ENCODE data around the gene NCR2. TPM values are rescaled to one million over a fixed set of nuclear protein-coding genes. Genes with fewer than 3 reads are reported as not detected.

Gene NCR2
- total and polyA plus RNA-seq, 2 donors (not counting 1 experiment from before 2014, with no cell fraction given), result not detected

DNA sequence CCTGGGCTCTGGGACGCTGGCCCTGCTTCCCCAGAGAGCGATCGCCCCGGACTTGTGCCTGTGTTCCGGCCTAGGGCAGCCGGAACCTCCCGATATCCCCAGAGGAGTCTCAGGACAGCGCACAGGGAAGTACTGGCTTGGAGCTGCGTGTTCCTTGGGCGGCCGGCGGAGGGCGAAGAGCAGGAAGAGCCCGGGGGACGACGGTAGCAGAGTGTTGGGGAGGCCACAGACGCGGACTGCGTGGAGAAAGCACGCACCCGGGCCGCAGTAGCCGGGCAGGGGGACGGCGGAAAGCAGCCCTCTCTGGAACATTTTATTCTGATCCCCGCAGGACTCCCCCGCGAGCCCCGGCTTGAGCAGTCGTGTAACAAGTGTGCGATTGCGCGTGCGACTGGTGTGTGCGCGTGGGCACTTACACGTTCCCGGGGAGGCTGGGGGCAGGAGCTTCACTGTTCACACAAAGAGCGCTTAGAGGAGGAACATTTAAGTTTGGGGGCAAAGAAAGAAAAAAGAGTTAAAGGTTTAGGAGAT is 36.1 kb downstream of the NCR2 start:
- POLR2A ChIA-PET, result no interaction called here
- ATAC-seq (ENCODE audit: low read depth), result no peak
- H3K4me2 ChIP-seq (replicated peaks; ENCODE audit: low read depth, low read length, poor library complexity, severe bottlenecking), result peak overlapping the region; percentile 87

More for the DNA sequence above, 36.1 kb downstream of the NCR2 start:
- no peaks in the 10 kb centered on the region for H3K36me3 ChIP-seq (replicated peaks in 1 of 2; ENCODE audit: control extremely low read depth in 1 of 2, control insufficient read depth in 1 of 2, extremely low read depth in 1 of 2, insufficient read depth in 2 of 2, low read length in 1 of 2)
- intact Hi-C loops (cut with micrococcal nuclease), result no loop called here
- Mint-ChIP-seq H3K27me3 (peaks cover 66% of the 10 kb centered on the region), H3K27ac (peak overlapping the region; percentile 27), H3K4me1 (peaks cover 49% of the 10 kb centered on the region), H3K9me3 (ENCODE audit: insufficient read depth) (no peaks in the 10 kb centered on the region), H3K4me3 (peak overlapping the region; percentile 91)
- peak overlapping the region; percentile 58 for H3K9ac ChIP-seq (ENCODE audit: low read length)
- H3K27ac ChIP-seq (ENCODE audit: low read length in 2 of 2), result no peak overlapping the region
- CTCF ChIA-PET, result interaction anchor here (0.7 to 2.2 kb wide), 8 partner anchors 38 to 334 kb away, joined by 3 to 9 read pairs (median 4); no protein-coding TSS in a partner anchor
- H4K20me1 ChIP-seq (ENCODE audit: control insufficient read depth, insufficient read depth, low read length, poor library complexity, severe bottlenecking), result no peaks in the 10 kb centered on the region
- WGBS (ENCODE audit: insufficient coverage), result 3% methylated on average over 38 of the region's 39 CpGs
- TF ChIP-seq, protein P1, sequence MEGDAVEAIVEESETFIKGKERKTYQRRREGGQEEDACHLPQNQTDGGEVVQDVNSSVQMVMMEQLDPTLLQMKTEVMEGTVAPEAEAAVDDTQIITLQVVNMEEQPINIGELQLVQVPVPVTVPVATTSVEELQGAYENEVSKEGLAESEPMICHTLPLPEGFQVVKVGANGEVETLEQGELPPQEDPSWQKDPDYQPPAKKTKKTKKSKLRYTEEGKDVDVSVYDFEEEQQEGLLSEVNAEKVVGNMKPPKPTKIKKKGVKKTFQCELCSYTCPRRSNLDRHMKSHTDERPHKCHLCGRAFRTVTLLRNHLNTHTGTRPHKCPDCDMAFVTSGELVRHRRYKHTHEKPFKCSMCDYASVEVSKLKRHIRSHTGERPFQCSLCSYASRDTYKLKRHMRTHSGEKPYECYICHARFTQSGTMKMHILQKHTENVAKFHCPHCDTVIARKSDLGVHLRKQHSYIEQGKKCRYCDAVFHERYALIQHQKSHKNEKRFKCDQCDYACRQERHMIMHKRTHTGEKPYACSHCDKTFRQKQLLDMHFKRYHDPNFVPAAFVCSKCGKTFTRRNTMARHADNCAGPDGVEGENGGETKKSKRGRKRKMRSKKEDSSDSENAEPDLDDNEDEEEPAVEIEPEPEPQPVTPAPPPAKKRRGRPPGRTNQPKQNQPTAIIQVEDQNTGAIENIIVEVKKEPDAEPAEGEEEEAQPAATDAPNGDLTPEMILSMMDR (IDR thresholded peaks at IDR 0.05), result no peak
- no peak for TF ChIP-seq EZH2 (IDR thresholded peaks at IDR 0.05; ENCODE audit: borderline replicate concordance, insufficient read depth, low read depth, low read length, poor library complexity, severe bottlenecking)
- DNase-seq, result peak; percentile 61
- H3K4me1 ChIP-seq (ENCODE audit: control insufficient read depth in 2 of 2, insufficient read depth in 2 of 2, low read length in 2 of 2), result peaks cover 46 to 54% of the 10 kb centered on the region in 2 donors
- H3K79me2 ChIP-seq (ENCODE audit: control insufficient read depth, insufficient read depth, low read length), result no peaks in the 10 kb centered on the region
- peaks cover 2 to 86% (median 51%) of the 10 kb centered on the region in 4 experiments for H3K27me3 ChIP-seq (replicated peaks in 1 of 4; ENCODE audit: control extremely low read depth in 1 of 4, control insufficient read depth in 3 of 4, insufficient read depth in 4 of 4, low read length in 3 of 4)
- H3K4me3 ChIP-seq (ENCODE audit: control extremely low read depth in 1 of 5, extremely low read depth in 1 of 5, insufficient read depth in 1 of 5, low read depth in 2 of 5, low read length in 4 of 5), result peak overlapping the region in 4 of 5 experiments; percentile 42 to 72 (median 56)
- H3K9me3 ChIP-seq (ENCODE audit: control extremely low read depth in 1 of 3, control insufficient read depth in 2 of 3, insufficient read depth in 1 of 3, low read length in 2 of 3), result peaks cover 0 to 29% (median 0%) of the 10 kb centered on the region in 3 donors
- peak overlapping the region; percentile 69 for H2AFZ ChIP-seq (ENCODE audit: insufficient read depth, low read depth, low read length, poor library complexity, severe bottlenecking)

Measured in B cell (primary cell).